OCI-LY3 (cell line): ENCODE measurements around the gene TBXT.

Source experiments
- H2AFZ ChIP-seq: fragments of 200-600, 300-600 bp; shearing (Covaris generic); 2 replicates; pipeline ENCODE4 v1.6.0; 2014; ENCODE audit warnings: antibody characterized with exemption, low read depth, low read length
- H3K27ac ChIP-seq: fragments of 200-600, 300-600 bp; sonication (generic); 2 replicates; pipeline ENCODE4 v1.5.1; 2014; ENCODE audit warnings: mild to moderate bottlenecking, low read length, moderate library complexity, mixed read lengths
- H3K27me3 ChIP-seq: fragments of 200-600, 300-600 bp; sonication (generic); 2 replicates; pipeline ENCODE4 v1.6.1; 2014; ENCODE audit warnings: low read depth, low read length, mixed read lengths
- H3K36me3 ChIP-seq: fragments of 200-600, 300-600 bp; sonication (generic); replicated peaks from 2 replicates; pipeline ENCODE3; 2014; ENCODE audit warnings: low read depth, low read length, mixed read lengths
- H3K4me1 ChIP-seq: fragments of 300-600, 200-600 bp; sonication (generic); 2 replicates; pipeline ENCODE4 v1.6.1; 2014; ENCODE audit warnings: low read length, mixed read lengths
- H3K4me2 ChIP-seq: fragments of 200-600, 300-600 bp; sonication (generic); 2 replicates; pipeline ENCODE4 v1.6.1; 2014; ENCODE audit warnings: low read length, mixed read lengths
- H3K4me3 ChIP-seq: fragments of 300-600, 200-600 bp; sonication (generic); 2 replicates; pipeline ENCODE4 v1.5.1; 2014; ENCODE audit warnings: antibody characterized with exemption, mild to moderate bottlenecking, low read length, moderate library complexity
- H3K79me2 ChIP-seq: fragments of 300-600, 200-600 bp; shearing (Covaris generic); 2 replicates; pipeline ENCODE4 v1.6.1; 2014; ENCODE audit warnings: mild to moderate bottlenecking, low read length, mixed read lengths
- H3K9ac ChIP-seq: fragments of 300-600, 200-600 bp; shearing (Covaris generic); 2 replicates; pipeline ENCODE4 v1.6.0; 2014; ENCODE audit warnings: mild to moderate bottlenecking, low read length, moderate library complexity
- H3K9me3 ChIP-seq: fragments of 200-600, 300-600 bp; shearing (Covaris generic); 2 replicates; pipeline ENCODE4 v1.6.1; 2014; ENCODE audit warnings: low read length, mixed read lengths; ENCODE audit not compliant: insufficient read depth
- H4K20me1 ChIP-seq: fragments of 200-600, 300-600 bp; sonication (generic); 2 replicates; pipeline ENCODE4 v1.6.1; 2016; ENCODE audit warnings: low read length, mixed read lengths; ENCODE audit not compliant: insufficient read depth
- EZH2phosphoT487 ChIP-seq: fragments of 200-600 bp; shearing (Covaris generic); IDR thresholded peaks from 2 replicates; pipeline ENCODE4 v1.6.1; 2018; ENCODE audit warnings: antibody characterized with exemption, mixed run types, low read depth
- TF ChIP-seq, protein P1 (sequence below): fragments of 200-600, 300-600 bp; sonication (generic); IDR thresholded peaks from 2 replicates; pipeline ENCODE4 v1.5.1; 2014; ENCODE audit warnings: antibody characterized with exemption, low read length, low read depth

Gene TBXT

DNA sequence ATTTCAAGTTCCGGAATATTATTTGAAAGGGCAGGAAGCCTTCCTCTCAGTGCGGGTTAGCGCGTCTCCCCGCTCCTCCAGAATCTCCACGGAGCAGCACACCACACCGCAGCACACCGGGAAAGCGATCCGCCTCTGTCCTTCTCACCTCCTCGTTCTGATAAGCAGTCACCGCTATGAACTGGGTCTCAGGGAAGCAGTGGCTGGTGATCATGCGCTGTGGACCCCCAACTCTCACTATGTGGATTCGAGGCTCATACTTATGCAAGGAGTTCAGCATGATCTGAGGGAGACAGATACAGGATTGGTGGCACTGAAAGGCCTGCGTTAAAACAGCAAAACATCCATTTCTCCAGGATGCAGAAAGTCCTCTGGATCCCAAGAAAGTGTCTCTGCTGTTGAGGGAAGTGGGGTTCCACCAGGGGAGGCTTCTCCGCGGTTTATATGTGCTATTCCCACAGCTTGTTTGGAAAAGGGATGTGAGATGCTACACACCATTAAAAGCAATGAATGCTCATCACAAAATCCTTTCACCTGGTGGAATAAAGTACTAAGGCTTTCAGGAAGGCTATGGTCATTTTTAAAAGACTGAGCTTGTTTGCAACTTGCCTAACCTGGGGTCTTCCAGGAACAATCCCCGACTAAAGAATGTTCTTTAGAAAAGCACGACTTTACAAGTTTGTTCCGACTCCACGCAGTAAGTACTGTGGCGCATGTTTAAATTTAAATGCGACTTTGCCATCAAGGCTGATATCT lies 1.9 kb downstream of the TBXT start:
- TF ChIP-seq, protein P1, sequence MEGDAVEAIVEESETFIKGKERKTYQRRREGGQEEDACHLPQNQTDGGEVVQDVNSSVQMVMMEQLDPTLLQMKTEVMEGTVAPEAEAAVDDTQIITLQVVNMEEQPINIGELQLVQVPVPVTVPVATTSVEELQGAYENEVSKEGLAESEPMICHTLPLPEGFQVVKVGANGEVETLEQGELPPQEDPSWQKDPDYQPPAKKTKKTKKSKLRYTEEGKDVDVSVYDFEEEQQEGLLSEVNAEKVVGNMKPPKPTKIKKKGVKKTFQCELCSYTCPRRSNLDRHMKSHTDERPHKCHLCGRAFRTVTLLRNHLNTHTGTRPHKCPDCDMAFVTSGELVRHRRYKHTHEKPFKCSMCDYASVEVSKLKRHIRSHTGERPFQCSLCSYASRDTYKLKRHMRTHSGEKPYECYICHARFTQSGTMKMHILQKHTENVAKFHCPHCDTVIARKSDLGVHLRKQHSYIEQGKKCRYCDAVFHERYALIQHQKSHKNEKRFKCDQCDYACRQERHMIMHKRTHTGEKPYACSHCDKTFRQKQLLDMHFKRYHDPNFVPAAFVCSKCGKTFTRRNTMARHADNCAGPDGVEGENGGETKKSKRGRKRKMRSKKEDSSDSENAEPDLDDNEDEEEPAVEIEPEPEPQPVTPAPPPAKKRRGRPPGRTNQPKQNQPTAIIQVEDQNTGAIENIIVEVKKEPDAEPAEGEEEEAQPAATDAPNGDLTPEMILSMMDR, result no peak
- TF ChIP-seq EZH2phosphoT487, result no peak
- no peak overlapping the region for H3K4me2 ChIP-seq
- H3K79me2 ChIP-seq, result no peaks in the 10 kb centered on the region
- peaks cover 17% of the 10 kb centered on the region for H3K4me1 ChIP-seq
- no peaks in the 10 kb centered on the region for H3K9me3 ChIP-seq
- H4K20me1 ChIP-seq, result peaks cover 4% of the 10 kb centered on the region; the same call in 1 of the 2 replicates
- peaks cover 30% of the 10 kb centered on the region for H3K27me3 ChIP-seq
- no peak overlapping the region for H3K9ac ChIP-seq
- H3K27ac ChIP-seq, result no peak overlapping the region
- H2AFZ ChIP-seq, result no peak overlapping the region
- H3K36me3 ChIP-seq, result no peaks in the 10 kb centered on the region
- no peak overlapping the region for H3K4me3 ChIP-seq

DNA sequence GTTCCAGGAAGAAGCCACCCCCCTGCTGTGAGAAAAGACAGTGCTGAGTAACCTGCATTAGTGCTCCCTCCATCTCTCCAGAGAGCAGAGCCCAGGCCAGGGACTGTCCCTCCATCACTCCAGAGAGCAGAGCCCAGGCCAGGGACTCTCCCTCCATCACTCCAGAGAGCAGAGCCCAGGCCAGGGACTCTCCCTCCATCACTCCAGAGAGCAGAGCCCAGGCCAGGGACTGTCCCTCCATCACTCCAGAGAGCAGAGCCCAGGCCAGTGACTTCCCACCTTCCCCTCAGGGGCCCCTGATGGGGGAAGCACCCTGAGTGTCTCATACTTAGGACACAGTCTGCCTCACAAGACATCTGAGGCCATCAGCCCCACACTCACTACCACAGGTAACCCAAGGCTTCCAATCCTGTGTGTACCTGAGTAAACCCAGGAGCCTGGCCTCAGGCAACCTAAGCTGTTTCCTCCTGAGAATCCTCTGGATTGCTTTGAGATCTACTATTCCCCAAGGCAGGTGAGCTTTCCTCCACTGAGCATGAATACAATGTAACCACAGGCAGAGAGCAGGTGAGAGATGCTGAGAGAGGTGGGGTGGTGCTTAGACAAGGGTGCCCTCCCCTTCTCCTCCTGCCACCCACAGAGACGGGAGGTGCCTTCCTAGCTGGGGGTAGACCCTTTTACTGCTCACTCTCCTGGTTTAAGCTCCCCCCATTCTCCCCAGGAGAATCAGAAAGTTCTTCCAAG lies 4.9 kb downstream of the TBXT start:
- Histone ChIP-seq H4K20me1 (peaks cover 4% of the 10 kb centered on the region; the same call in 1 of the 2 replicates), H3K27me3 (peaks cover 48% of the 10 kb centered on the region), H3K27ac (no peak overlapping the region), H2AFZ (no peak overlapping the region), H3K9ac (no peak overlapping the region), H3K4me2 (peak overlapping the region; percentile 38; the same call in 1 of the 2 replicates), H3K9me3 (no peaks in the 10 kb centered on the region), H3K4me3 (no peak overlapping the region), H3K79me2 (no peaks in the 10 kb centered on the region), H3K4me1 (peaks cover 17% of the 10 kb centered on the region), H3K36me3 (no peaks in the 10 kb centered on the region)
- TF ChIP-seq, protein P1, result no peak
- TF ChIP-seq EZH2phosphoT487, result no peak

DNA sequence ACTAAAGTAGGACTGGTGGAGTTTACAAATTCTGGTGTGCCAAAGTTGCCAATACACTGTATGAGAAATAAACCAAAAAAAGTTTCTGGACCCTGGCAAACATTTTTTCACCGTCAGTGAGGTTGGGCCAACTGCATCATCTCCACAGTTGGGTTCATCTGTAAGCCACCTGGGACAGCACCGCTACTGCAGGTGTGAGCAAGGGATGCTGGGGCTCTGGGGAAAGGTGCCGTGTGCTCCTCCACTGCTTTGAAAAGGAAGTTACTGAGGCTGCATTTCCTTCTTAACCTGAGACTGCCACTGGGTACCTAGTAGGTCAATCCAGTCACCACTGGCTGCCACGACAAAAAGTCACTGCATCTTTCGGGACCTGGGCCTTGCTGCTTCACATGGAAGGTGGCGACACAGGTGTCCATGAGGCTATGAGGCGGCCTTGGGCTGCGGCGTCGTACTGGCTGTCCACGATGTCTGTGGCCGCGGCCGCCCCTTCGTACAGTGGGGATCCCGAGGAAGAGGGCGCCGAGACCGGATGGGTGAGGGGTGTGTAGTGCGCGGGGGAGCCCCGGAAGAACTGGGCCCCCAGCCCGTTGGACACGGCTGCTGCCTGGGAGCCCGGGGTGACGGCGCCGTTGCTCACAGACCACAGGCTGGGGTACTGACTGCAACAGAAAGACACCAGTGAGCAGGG lies 9.6 kb downstream of the TBXT start:
- H3K27ac ChIP-seq, result no peak overlapping the region
- H4K20me1 ChIP-seq, result peaks cover 4% of the 10 kb centered on the region; the same call in 1 of the 2 replicates
- H3K79me2 ChIP-seq, result no peaks in the 10 kb centered on the region
- no peak overlapping the region for H3K4me3 ChIP-seq
- H3K27me3 ChIP-seq, result peaks cover 32% of the 10 kb centered on the region
- peaks cover 9% of the 10 kb centered on the region for H3K4me1 ChIP-seq
- H3K9ac ChIP-seq, result no peak overlapping the region
- H2AFZ ChIP-seq, result no peak overlapping the region
- no peaks in the 10 kb centered on the region for H3K9me3 ChIP-seq
- H3K4me2 ChIP-seq, result no peak overlapping the region
- H3K36me3 ChIP-seq, result no peaks in the 10 kb centered on the region
- TF ChIP-seq EZH2phosphoT487, result no peak
- TF ChIP-seq, protein P1, result no peak

DNA sequence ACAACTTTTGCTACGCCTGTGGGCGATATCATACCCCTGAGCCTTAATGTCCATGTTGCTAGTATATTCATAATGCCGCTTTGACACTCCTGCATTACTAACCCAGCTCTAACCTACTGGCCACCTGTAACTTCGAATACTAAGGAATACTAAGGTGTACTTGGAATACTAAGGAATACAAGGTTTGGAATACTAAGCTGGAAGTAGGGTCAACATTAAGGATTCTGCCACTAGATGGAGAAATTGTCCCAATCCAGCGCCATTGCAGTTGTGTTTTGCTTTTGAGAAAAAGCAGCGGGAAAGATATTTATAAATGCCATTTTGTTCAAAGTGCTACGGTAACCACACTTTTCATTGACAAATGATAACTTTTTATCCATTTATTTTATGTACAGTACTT lies 10.7 kb downstream of the TBXT start:
- no peak overlapping the region for H3K9ac ChIP-seq
- no peak for TF ChIP-seq EZH2phosphoT487
- TF ChIP-seq, protein P1, result peak; percentile 29
- no peaks in the 10 kb centered on the region for H3K9me3 ChIP-seq
- no peaks in the 10 kb centered on the region for H3K36me3 ChIP-seq
- no peaks in the 10 kb centered on the region; the same call in 1 of the 2 replicates for H4K20me1 ChIP-seq
- peaks cover 28% of the 10 kb centered on the region for H3K27me3 ChIP-seq
- H2AFZ ChIP-seq, result no peak overlapping the region
- H3K4me1 ChIP-seq, result peaks cover under 1% of the 10 kb centered on the region; the same call in 1 of the 2 replicates
- no peaks in the 10 kb centered on the region for H3K79me2 ChIP-seq
- no peak overlapping the region for H3K4me2 ChIP-seq
- no peak overlapping the region for H3K4me3 ChIP-seq
- H3K27ac ChIP-seq, result no peak overlapping the region
